Measurements from ENCODE around the gene RESF1.

Gene RESF1

GRCh38 chr12:31991146-31991545, 31.9 kb downstream of the RESF1 start:
- Histone ChIP-seq H3K9ac (ENCODE audit: low read length) (no peak overlapping the region), H3K9me3 (ENCODE audit: control insufficient read depth, low read length) (no peaks in the 10 kb centered on the region), H3K27me3 (replicated peaks; ENCODE audit: control insufficient read depth, insufficient read depth, low read length) (no peaks in the 10 kb centered on the region), H3K4me1 (ENCODE audit: control insufficient read depth, insufficient read depth, low read length) (no peaks in the 10 kb centered on the region), H3K36me3 (ENCODE audit: control insufficient read depth, insufficient read depth, low read length, severe bottlenecking) (peaks cover 32% of the 10 kb centered on the region), H3K4me3 (ENCODE audit: low read length) (no peak overlapping the region)
- DNase-seq (ENCODE audit: low read depth), result no peak

GRCh38 chr12:31991815-31992214, 32.6 kb downstream of the RESF1 start:
- no peaks in the 10 kb centered on the region for H3K9me3 ChIP-seq (ENCODE audit: control insufficient read depth, low read length)
- H3K4me3 ChIP-seq (ENCODE audit: low read length), result no peak overlapping the region
- no peaks in the 10 kb centered on the region for H3K4me1 ChIP-seq (ENCODE audit: control insufficient read depth, insufficient read depth, low read length)
- H3K36me3 ChIP-seq (ENCODE audit: control insufficient read depth, insufficient read depth, low read length, severe bottlenecking), result peaks cover 39% of the 10 kb centered on the region
- H3K9ac ChIP-seq (ENCODE audit: low read length), result no peak overlapping the region
- DNase-seq (ENCODE audit: low read depth), result no peak
- H3K27me3 ChIP-seq (replicated peaks; ENCODE audit: control insufficient read depth, insufficient read depth, low read length), result no peaks in the 10 kb centered on the region

- H3K27me3 ChIP-seq (replicated peaks; ENCODE audit: control insufficient read depth, insufficient read depth, low read length), result no peaks in the 10 kb centered on the region
- H3K4me1 ChIP-seq (ENCODE audit: control insufficient read depth, insufficient read depth, low read length), result peaks cover 16% of the 10 kb centered on the region
- no peak overlapping the region for H3K4me3 ChIP-seq (ENCODE audit: low read length)
- peaks cover 36% of the 10 kb centered on the region for H3K36me3 ChIP-seq (ENCODE audit: control insufficient read depth, insufficient read depth, low read length, severe bottlenecking)
- no peak overlapping the region for H3K9ac ChIP-seq (ENCODE audit: low read length)
- no peaks in the 10 kb centered on the region for H3K9me3 ChIP-seq (ENCODE audit: control insufficient read depth, low read length)
- no peak for DNase-seq (ENCODE audit: low read depth)
These were observed 40.5 kb downstream of the RESF1 start for GRCh38 chr12:31999692-32000091.

- no peak for DNase-seq (ENCODE audit: low read depth)
- Histone ChIP-seq H3K4me1 (ENCODE audit: control insufficient read depth, insufficient read depth, low read length) (peaks cover 16% of the 10 kb centered on the region), H3K9me3 (ENCODE audit: control insufficient read depth, low read length) (no peaks in the 10 kb centered on the region), H3K4me3 (ENCODE audit: low read length) (no peak overlapping the region), H3K27me3 (replicated peaks; ENCODE audit: control insufficient read depth, insufficient read depth, low read length) (no peaks in the 10 kb centered on the region), H3K9ac (ENCODE audit: low read length) (no peak overlapping the region), H3K36me3 (ENCODE audit: control insufficient read depth, insufficient read depth, low read length, severe bottlenecking) (peaks cover 32% of the 10 kb centered on the region)
These were observed 41.3 kb downstream of the RESF1 start for GRCh38 chr12:32000373-32001005.

- Histone ChIP-seq H3K9me3 (ENCODE audit: control insufficient read depth, low read length) (no peaks in the 10 kb centered on the region), H3K9ac (ENCODE audit: low read length) (no peak overlapping the region), H3K36me3 (ENCODE audit: control insufficient read depth, insufficient read depth, low read length, severe bottlenecking) (peaks cover 13% of the 10 kb centered on the region), H3K4me3 (ENCODE audit: low read length) (no peak overlapping the region), H3K27me3 (replicated peaks; ENCODE audit: control insufficient read depth, insufficient read depth, low read length) (no peaks in the 10 kb centered on the region), H3K4me1 (ENCODE audit: control insufficient read depth, insufficient read depth, low read length) (peaks cover 16% of the 10 kb centered on the region)
- peak; percentile 13 for DNase-seq (ENCODE audit: low read depth)
These were observed 43.8 kb downstream of the RESF1 start for GRCh38 chr12:32002848-32003493.

- H3K4me1 ChIP-seq (ENCODE audit: control insufficient read depth, insufficient read depth, low read length), result peaks cover 16% of the 10 kb centered on the region
- H3K4me3 ChIP-seq (ENCODE audit: low read length), result no peak overlapping the region
- no peaks in the 10 kb centered on the region for H3K9me3 ChIP-seq (ENCODE audit: control insufficient read depth, low read length)
- DNase-seq (ENCODE audit: low read depth), result no peak
- no peak overlapping the region for H3K9ac ChIP-seq (ENCODE audit: low read length)
- no peaks in the 10 kb centered on the region for H3K27me3 ChIP-seq (replicated peaks; ENCODE audit: control insufficient read depth, insufficient read depth, low read length)
- peaks cover 8% of the 10 kb centered on the region for H3K36me3 ChIP-seq (ENCODE audit: control insufficient read depth, insufficient read depth, low read length, severe bottlenecking)
These were observed 44.4 kb downstream of the RESF1 start for GRCh38 chr12:32003654-32004053.

GRCh38 chr12:32005496-32006125, 46.4 kb downstream of the RESF1 start:
- H3K4me3 ChIP-seq (ENCODE audit: low read length), result no peak overlapping the region

More at GRCh38 chr12:32005496-32006125, 46.4 kb downstream of the RESF1 start:
- DNase-seq (ENCODE audit: low read depth), result no peak
- Histone ChIP-seq H3K27me3 (replicated peaks; ENCODE audit: control insufficient read depth, insufficient read depth, low read length) (no peaks in the 10 kb centered on the region), H3K9me3 (ENCODE audit: control insufficient read depth, low read length) (no peaks in the 10 kb centered on the region), H3K36me3 (ENCODE audit: control insufficient read depth, insufficient read depth, low read length, severe bottlenecking) (peaks cover 5% of the 10 kb centered on the region), H3K9ac (ENCODE audit: low read length) (no peak overlapping the region), H3K4me1 (ENCODE audit: control insufficient read depth, insufficient read depth, low read length) (peaks cover 11% of the 10 kb centered on the region)
